ENCODE data around the gene RPL29. TPM values are rescaled to one million over a fixed set of nuclear protein-coding genes. Genes with fewer than 3 reads are reported as not detected.

Gene RPL29
- total and polyA plus RNA-seq, 2 donors from 2014 or later: 785 to 1,416 TPM

DNA sequence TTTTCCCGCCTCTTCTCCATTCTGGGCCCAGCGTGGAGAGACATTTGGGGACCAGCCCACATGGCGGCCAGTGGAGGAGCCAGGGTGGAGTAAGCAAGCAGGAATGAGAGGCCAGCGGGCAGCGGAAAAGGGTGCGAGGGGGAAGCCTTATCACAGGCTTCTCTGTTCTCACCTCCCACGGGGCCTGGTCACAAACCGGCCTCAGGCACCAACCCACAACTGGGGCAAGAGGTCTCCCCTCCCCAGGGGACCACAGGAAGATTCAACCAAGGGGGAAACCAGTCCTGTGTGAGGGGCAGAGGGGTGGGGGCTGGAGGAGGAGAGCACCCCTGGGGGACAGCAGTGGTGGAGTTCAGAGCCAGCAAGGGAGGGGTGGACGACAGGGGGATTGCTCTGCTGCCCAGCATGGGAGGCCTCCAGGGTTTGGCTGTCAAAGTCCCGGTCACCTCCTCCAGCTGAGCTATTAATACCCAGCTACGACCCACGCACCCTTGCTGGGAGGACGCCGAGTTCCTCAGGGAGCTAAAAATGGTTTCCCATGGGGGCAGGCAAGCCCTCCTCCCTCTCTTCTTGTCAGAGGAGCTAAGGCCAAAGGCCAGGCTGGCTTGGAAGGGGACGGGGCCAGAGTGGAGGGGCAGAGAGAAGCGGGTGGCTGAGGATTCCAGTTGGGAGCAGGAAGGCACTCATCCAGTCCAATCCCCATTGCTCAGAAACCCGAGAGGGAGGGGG, 23.8 kb upstream of the RPL29 start:
- no peaks in the 10 kb centered on the region for H3K9me3 ChIP-seq (ENCODE audit: control insufficient read depth in 2 of 3, insufficient read depth in 1 of 3, low read length in 3 of 3)
- peaks cover 0 to 53% (median 13%) of the 10 kb centered on the region in 3 donors for H3K4me1 ChIP-seq (ENCODE audit: control insufficient read depth in 2 of 3, insufficient read depth in 2 of 3, low read depth in 1 of 3, low read length in 3 of 3)
- H3K27ac ChIP-seq (ENCODE audit: low read depth in 2 of 2, low read length in 2 of 2): peak overlapping the region; percentile 56 to 67
- H3K9ac ChIP-seq (ENCODE audit: low read length in 3 of 3): no peak overlapping the region
- intact Hi-C loops (cut with DNase I): no loop called here
- TF ChIP-seq, protein P1, sequence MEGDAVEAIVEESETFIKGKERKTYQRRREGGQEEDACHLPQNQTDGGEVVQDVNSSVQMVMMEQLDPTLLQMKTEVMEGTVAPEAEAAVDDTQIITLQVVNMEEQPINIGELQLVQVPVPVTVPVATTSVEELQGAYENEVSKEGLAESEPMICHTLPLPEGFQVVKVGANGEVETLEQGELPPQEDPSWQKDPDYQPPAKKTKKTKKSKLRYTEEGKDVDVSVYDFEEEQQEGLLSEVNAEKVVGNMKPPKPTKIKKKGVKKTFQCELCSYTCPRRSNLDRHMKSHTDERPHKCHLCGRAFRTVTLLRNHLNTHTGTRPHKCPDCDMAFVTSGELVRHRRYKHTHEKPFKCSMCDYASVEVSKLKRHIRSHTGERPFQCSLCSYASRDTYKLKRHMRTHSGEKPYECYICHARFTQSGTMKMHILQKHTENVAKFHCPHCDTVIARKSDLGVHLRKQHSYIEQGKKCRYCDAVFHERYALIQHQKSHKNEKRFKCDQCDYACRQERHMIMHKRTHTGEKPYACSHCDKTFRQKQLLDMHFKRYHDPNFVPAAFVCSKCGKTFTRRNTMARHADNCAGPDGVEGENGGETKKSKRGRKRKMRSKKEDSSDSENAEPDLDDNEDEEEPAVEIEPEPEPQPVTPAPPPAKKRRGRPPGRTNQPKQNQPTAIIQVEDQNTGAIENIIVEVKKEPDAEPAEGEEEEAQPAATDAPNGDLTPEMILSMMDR (IDR thresholded peaks at IDR 0.05; ENCODE audit: borderline replicate concordance, extremely low read depth, insufficient read depth): no peak
- FAIRE-seq (no peak), DNase-seq (peak in 1 of 5 donors; percentile 95)
- H3K27me3 ChIP-seq (ENCODE audit: control insufficient read depth, insufficient read depth, low read length): no peaks in the 10 kb centered on the region
- no peaks in the 10 kb centered on the region for H3K36me3 ChIP-seq (ENCODE audit: control insufficient read depth in 2 of 3, insufficient read depth in 3 of 3, low read length in 3 of 3)
- H3K4me3 ChIP-seq (ENCODE audit: low read length in 3 of 3): no peak overlapping the region

DNA sequence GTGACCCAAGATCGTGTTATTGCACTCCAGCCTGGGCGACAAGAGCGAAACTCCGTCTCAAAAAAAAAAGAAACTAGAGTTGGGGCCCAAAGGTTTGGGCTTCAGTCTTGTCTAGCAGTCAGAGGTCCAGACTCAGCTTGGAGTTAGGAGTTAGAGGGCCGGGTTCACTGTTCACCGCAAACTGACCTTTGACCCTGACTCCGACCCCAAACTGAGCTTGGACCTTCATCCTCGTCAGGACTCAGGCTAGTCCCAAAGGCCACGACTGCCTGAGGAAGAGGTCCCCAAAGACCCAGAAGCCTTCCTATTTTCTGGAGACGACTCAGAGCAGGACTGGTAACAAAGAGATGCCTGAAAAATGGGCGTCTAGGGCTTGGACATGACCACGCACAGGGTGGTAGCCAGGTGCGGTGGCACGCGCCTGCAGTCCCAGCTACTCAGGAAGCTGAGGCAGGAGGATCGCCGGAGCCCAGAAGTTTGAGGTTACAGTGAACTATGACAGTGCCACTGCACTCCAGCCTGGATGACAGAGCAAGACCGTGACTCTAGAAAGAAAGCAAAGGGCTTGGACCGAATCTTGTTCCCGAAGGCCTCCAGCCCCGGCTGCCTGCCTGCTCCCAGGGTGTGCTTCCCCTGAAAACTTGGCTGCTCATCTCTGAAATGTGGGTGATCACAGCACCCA, 22.8 kb upstream of the RPL29 start:
- no peak overlapping the region for H3K9ac ChIP-seq (ENCODE audit: low read length in 3 of 3)
- no peak overlapping the region for H3K4me3 ChIP-seq (ENCODE audit: low read length in 3 of 3)
- no peak for FAIRE-seq
- no peaks in the 10 kb centered on the region for H3K27me3 ChIP-seq (ENCODE audit: control insufficient read depth, insufficient read depth, low read length)
- TF ChIP-seq, protein P1 (IDR thresholded peaks at IDR 0.05; ENCODE audit: borderline replicate concordance, extremely low read depth, insufficient read depth): no peak
- peaks cover 0 to 46% (median 7%) of the 10 kb centered on the region in 3 donors for H3K4me1 ChIP-seq (ENCODE audit: control insufficient read depth in 2 of 3, insufficient read depth in 2 of 3, low read depth in 1 of 3, low read length in 3 of 3)
- H3K36me3 ChIP-seq (ENCODE audit: control insufficient read depth in 2 of 3, insufficient read depth in 3 of 3, low read length in 3 of 3): no peaks in the 10 kb centered on the region
- intact Hi-C loops (cut with DNase I): no loop called here
- no peaks in the 10 kb centered on the region for H3K9me3 ChIP-seq (ENCODE audit: control insufficient read depth in 2 of 3, insufficient read depth in 1 of 3, low read length in 3 of 3)
- no peak for DNase-seq
- peak overlapping the region; percentile 56 to 67 for H3K27ac ChIP-seq (ENCODE audit: low read depth in 2 of 2, low read length in 2 of 2)

DNA sequence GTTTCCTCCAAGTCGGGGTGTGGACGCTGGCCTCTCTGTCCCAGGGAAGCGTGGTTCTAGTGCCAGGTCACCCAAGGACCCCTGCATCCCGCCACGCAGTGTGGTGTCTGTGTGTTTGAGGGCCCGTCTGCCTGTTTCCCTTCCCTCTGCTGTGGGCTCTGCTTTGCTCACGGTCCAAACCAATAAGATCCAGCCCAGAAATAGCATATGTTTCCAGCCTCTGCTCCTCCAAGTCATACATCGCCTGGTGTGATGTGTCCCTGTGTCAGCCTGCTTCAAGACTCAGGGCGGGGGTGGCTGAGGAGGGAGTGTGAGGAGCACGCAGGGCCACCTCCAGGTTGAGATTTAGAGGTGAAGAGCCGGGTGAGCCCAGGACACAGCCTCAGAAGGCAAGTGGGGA, 21.9 kb upstream of the RPL29 start:
- Histone ChIP-seq H3K36me3 (ENCODE audit: control insufficient read depth in 2 of 3, insufficient read depth in 3 of 3, low read length in 3 of 3) (no peaks in the 10 kb centered on the region), H3K4me3 (ENCODE audit: low read length in 3 of 3) (no peak overlapping the region), H3K9ac (ENCODE audit: low read length in 3 of 3) (no peak overlapping the region), H3K4me1 (ENCODE audit: control insufficient read depth in 2 of 3, insufficient read depth in 2 of 3, low read depth in 1 of 3, low read length in 3 of 3) (peaks cover 0 to 44% (median 0%) of the 10 kb centered on the region in 3 donors), H3K27me3 (ENCODE audit: control insufficient read depth, insufficient read depth, low read length) (no peaks in the 10 kb centered on the region), H3K27ac (ENCODE audit: low read depth in 2 of 2, low read length in 2 of 2) (peak overlapping the region; percentile 1 to 43), H3K9me3 (ENCODE audit: control insufficient read depth in 2 of 3, insufficient read depth in 1 of 3, low read length in 3 of 3) (no peaks in the 10 kb centered on the region)
- intact Hi-C loops (cut with DNase I): no loop called here
- TF ChIP-seq, protein P1 (IDR thresholded peaks at IDR 0.05; ENCODE audit: borderline replicate concordance, extremely low read depth, insufficient read depth): no peak
- DNase-seq (no peak), FAIRE-seq (no peak)
